HepG2 (cell line): ENCODE results near the gene FETUB. TPM values are rescaled to one million over a fixed set of nuclear protein-coding genes. Genes with fewer than 3 reads are reported as not detected.

Experiments
- ATAC-seq: fragments of 200-7000 bp; cut with Tn5 transposase; 3 replicates; pipeline ENCODE4 v1.9.1; 2020; ENCODE audit warnings: mild to moderate bottlenecking, moderate library complexity
- BruUV-seq: library from RNA; stranded (reverse); fragments of 400-500 nt; replicated peaks from 2 replicates; lab custom pipeline; 2021; lab: Mats Ljungman, UMichigan
- CTCF ChIA-PET: fragments of 300-600 bp; formaldehyde crosslinking; extraction: SDS; loops from one replicate; lab custom pipeline; 2021; ENCODE audit warnings: low total read pairs, inconsistent platforms, low intra/inter-chr PET ratio; lab: Yijun Ruan, JAX
- POLR2A ChIA-PET: fragments of 350-600 bp; sonication (Branson Sonifier 250); formaldehyde crosslinking; loops from one replicate; lab custom pipeline; 2020; ENCODE audit warnings: antibody characterized with exemption, inconsistent platforms; lab: Yijun Ruan, JAX
- DNase-seq: peaks from one replicate; pipeline ENCODE4 v3.0.0-alpha.2; 2015; ENCODE audit warnings: low spot score
- FAIRE-seq: peaks from 3 replicates; lab custom pipeline; 2011; peaks lifted over from hg19 to GRCh38; lab: Jason Lieb, UNC
- H2AFZ ChIP-seq: one replicate; pipeline ENCODE4 v1.6.1; 2011; ENCODE audit warnings: low read length, inconsistent platforms
- H3K27ac ChIP-seq: fragments of 300-600 bp; 3 replicates; pipeline ENCODE4 v1.8.0; 2011; ENCODE audit warnings: mixed run types, mild to moderate bottlenecking, mixed read lengths, low read length, inconsistent platforms; ENCODE audit not compliant: insufficient read depth; ENCODE audit errors: extremely low read length
- H3K27me3 ChIP-seq, 2 experiments: fragments of 200-600 bp in 1 of 2; 2 replicates in 1 of 2; 3 replicates in 1 of 2; pipeline versions ENCODE4 v1.6.0 to v1.8.0; 2011; ENCODE audit warnings: low read length in 2 of 2, mild to moderate bottlenecking in 2 of 2, moderate library complexity in 2 of 2, inconsistent platforms in 1 of 2; ENCODE audit not compliant: insufficient read depth in 2 of 2, control insufficient read depth in 1 of 2
- H3K36me3 ChIP-seq, 2 experiments: fragments of 200-600 bp in 1 of 2; replicated peaks in 1 of 2; 2 replicates in 1 of 2; 3 replicates in 1 of 2; pipeline versions ENCODE4 v1.5.1 to v1.8.0; 2011; ENCODE audit warnings: low read length in 2 of 2, inconsistent platforms in 1 of 2; ENCODE audit not compliant: insufficient read depth in 2 of 2, control insufficient read depth in 1 of 2
- H3K4me1 ChIP-seq: 2 replicates; pipeline ENCODE4 v1.5.1; 2012; ENCODE audit warnings: low read length, inconsistent platforms; ENCODE audit not compliant: insufficient read depth
- H3K4me2 ChIP-seq: 2 replicates; pipeline ENCODE4 v1.6.0; 2011; ENCODE audit warnings: low read depth, low read length, inconsistent platforms
- H3K4me3 ChIP-seq, 3 experiments: fragments of 200-600 bp in 1 of 3; sonication (generic), shearing (Covaris generic) in 1 of 3; replicated peaks in 1 of 3; 2 replicates each; pipeline ENCODE4 v1.5.1; 2011 to 2016; ENCODE audit warnings: low read length in 3 of 3, inconsistent platforms in 2 of 3, low read depth in 2 of 3, mild to moderate bottlenecking in 2 of 3, control low read depth in 1 of 3, mixed read lengths in 1 of 3; ENCODE audit not compliant: insufficient read depth in 1 of 3
- H3K79me2 ChIP-seq: one replicate; pipeline ENCODE4 v1.6.1; 2011; ENCODE audit warnings: low read length, inconsistent platforms; ENCODE audit not compliant: insufficient read depth
- H3K9ac ChIP-seq: 2 replicates; pipeline ENCODE4 v1.6.0; 2011; ENCODE audit warnings: mild to moderate bottlenecking, low read depth, low read length, inconsistent platforms; ENCODE audit not compliant: insufficient read depth
- H3K9me3 ChIP-seq: 2 replicates; pipeline ENCODE4 v1.5.1; 2012; ENCODE audit warnings: mild to moderate bottlenecking, low read length
- H4K20me1 ChIP-seq: 2 replicates; pipeline ENCODE4 v1.6.0; 2011; ENCODE audit warnings: inconsistent platforms, mild to moderate bottlenecking, low read length, moderate library complexity; ENCODE audit not compliant: insufficient read depth
- HNRNPL ChIP-seq: fragments of 200-400 bp; formaldehyde crosslinking; IDR thresholded peaks from 2 replicates; pipeline ENCODE4 v1.6.1; 2017; ENCODE audit warnings: mild to moderate bottlenecking, low read depth, low read length
- MAFF ChIP-seq: IDR thresholded peaks from 2 replicates; pipeline ENCODE4 v1.6.1; 2011; ENCODE audit warnings: low read depth, low read length, improper control_type of control experiment
- NFKBIZ ChIP-seq: IDR thresholded peaks from 2 replicates; pipeline ENCODE4 v1.6.1; 2018; ENCODE audit warnings: missing genetic modification reagents, missing compliant biosample characterization
- PAF1 ChIP-seq: IDR thresholded peaks from 2 replicates; pipeline ENCODE4 v1.6.1; 2016; ENCODE audit warnings: missing genetic modification reagents, missing compliant biosample characterization
- POLR2A ChIP-seq, 2 experiments: IDR thresholded peaks; 2 replicates each; pipeline ENCODE4 v1.6.1; 2011; ENCODE audit warnings: low read depth in 2 of 2, low read length in 2 of 2, mild to moderate bottlenecking in 1 of 2, moderate library complexity in 1 of 2; ENCODE audit not compliant: insufficient read depth in 1 of 2
- RARA ChIP-seq: IDR thresholded peaks from 2 replicates; pipeline ENCODE4 v1.6.1; 2016; ENCODE audit warnings: missing genetic modification reagents, missing compliant biosample characterization
- TCF12 ChIP-seq, 2 experiments: fragments of 450-650 bp in 1 of 2; sonication (generic) in 1 of 2; formaldehyde crosslinking in 1 of 2; IDR thresholded peaks; 2 replicates each; pipeline versions ENCODE4 v1.6.1 to v1.8.0; 2017 to 2022; ENCODE audit warnings: antibody characterized with exemption in 1 of 2, mild to moderate bottlenecking in 1 of 2, missing genetic modification reagents in 1 of 2, moderate library complexity in 1 of 2
- U2AF1 ChIP-seq: fragments of 200-400 bp; formaldehyde crosslinking; optimal IDR thresholded peaks from 2 replicates; pipeline ENCODE3; 2017; ENCODE audit warnings: mild to moderate bottlenecking, low read depth, low read length
- ZC3H13 ChIP-seq: sonication (generic); formaldehyde crosslinking; IDR thresholded peaks from 2 replicates; pipeline ENCODE4 v1.8.1; 2023; ENCODE audit warnings: mild to moderate bottlenecking, missing genetic modification reagents, moderate library complexity
- ZC3H4 ChIP-seq: sonication (generic); formaldehyde crosslinking; IDR thresholded peaks from 2 replicates; pipeline ENCODE4 v1.4.0; 2020; ENCODE audit warnings: missing genetic modification reagents, borderline replicate concordance
- ZNF850 ChIP-seq: sonication (generic); formaldehyde crosslinking; conservative IDR thresholded peaks from 2 replicates; pipeline ENCODE4 v1.9.0; 2021; ENCODE audit warnings: mild to moderate bottlenecking, missing genetic modification reagents
- WGBS: methylation state at CpG from one replicate; pipeline ENCODE4 v1.1.6; 2017; ENCODE audit warnings: low lambda C conversion rate; 5-methylcytosine and 5-hydroxymethylcytosine counted together
- in situ Hi-C: cut with HindIII; loops from 2 replicates; pipeline ENCODE4 v1.10.0; 2017; ENCODE audit warnings: low pct_unique_long_range_greater_than_20kb; ENCODE audit not compliant: extremely low pct_ligation_motif_present
- intact Hi-C: fragments of 100-400 bp; cut with micrococcal nuclease; formaldehyde crosslinking; loops from one replicate; pipeline ENCODE4 v1.10.0; 2022; ENCODE audit not compliant: unreplicated experiment
- polyA plus RNA-seq, 8 experiments: library from polyadenylated mRNA; depleted of rRNA in 3 of 8; stranded (reverse) in 7 of 8; unstranded in 1 of 8; fragments of >200 nt; fragmentation: Illumina TruSeq in 4 of 8; extraction: Trizol in 4 of 8; gene quantifications; 2 replicates each; pipeline versions ENCODE4 v1.2.1 to v1.2.3, GENCODE V29; 2011 to 2016; ENCODE audit warnings: low read depth in 4 of 8, missing spikeins in 1 of 8, mixed read lengths in 1 of 8; ENCODE audit not compliant: insufficient read depth in 1 of 8
- total RNA-seq, 5 experiments: library from RNA; depleted of rRNA; stranded (reverse); fragments of >200 nt; fragmentation: Illumina TruSeq; extraction: Trizol; gene quantifications; 2 replicates each; pipeline ENCODE4 v1.2.3, GENCODE V29; 2016; ENCODE audit warnings: low read depth in 1 of 5
- TF ChIP-seq, protein P1 (sequence below): sonication (generic); formaldehyde crosslinking; conservative IDR thresholded peaks from 2 replicates; pipeline ENCODE4 v1.4.0; 2020; ENCODE audit warnings: mild to moderate bottlenecking, missing genetic modification reagents, moderate library complexity
- TF ChIP-seq, protein P2 (sequence below): IDR thresholded peaks from 2 replicates; pipeline ENCODE4 v1.6.1; 2016; ENCODE audit warnings: low read depth, control low read depth
- TF ChIP-seq, protein P3 (sequence below): sonication (generic); formaldehyde crosslinking; IDR thresholded peaks from 2 replicates; pipeline ENCODE4 v1.4.0; 2020; ENCODE audit warnings: missing genetic modification reagents

FETUB gene
- total and polyA plus RNA-seq, 2 of the 13 experiments (the other 11 are each of a cell fraction or from before 2014, with no cell fraction given): 2.1 to 4.4 TPM

DNA sequence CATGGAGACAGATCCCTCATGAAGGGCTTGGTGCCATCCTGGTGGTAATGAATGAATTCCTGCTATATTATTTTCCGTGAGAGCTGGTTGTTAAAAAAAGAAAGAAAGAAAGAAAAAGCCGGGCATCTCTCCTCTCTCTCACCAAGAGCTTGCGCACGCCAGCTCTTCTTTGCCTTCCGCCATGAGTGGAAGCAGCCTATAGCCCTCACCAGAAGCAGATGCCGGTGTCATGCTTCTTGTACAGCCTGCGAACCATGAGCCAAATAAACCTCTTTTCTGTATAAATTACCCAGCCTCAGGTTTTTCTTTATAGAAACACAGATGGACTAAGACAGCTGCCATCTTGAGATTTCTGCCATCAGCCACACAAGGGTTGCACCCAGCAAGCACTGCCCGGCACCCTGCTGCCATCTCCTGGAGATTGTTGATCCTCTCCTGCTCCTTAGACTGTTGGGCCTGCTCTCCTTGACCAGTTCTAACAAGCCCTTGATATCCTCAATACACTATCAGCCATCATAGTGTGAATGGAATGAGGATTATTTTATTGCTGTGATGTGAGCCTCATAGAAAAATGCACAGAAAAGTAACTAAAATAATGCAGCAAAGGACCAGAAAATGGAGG lies 30.8 kb upstream of the FETUB start (continued):
- TF ChIP-seq NFKBIZ (CRISPR knock-in tag): no peak
- TF ChIP-seq, protein P1, sequence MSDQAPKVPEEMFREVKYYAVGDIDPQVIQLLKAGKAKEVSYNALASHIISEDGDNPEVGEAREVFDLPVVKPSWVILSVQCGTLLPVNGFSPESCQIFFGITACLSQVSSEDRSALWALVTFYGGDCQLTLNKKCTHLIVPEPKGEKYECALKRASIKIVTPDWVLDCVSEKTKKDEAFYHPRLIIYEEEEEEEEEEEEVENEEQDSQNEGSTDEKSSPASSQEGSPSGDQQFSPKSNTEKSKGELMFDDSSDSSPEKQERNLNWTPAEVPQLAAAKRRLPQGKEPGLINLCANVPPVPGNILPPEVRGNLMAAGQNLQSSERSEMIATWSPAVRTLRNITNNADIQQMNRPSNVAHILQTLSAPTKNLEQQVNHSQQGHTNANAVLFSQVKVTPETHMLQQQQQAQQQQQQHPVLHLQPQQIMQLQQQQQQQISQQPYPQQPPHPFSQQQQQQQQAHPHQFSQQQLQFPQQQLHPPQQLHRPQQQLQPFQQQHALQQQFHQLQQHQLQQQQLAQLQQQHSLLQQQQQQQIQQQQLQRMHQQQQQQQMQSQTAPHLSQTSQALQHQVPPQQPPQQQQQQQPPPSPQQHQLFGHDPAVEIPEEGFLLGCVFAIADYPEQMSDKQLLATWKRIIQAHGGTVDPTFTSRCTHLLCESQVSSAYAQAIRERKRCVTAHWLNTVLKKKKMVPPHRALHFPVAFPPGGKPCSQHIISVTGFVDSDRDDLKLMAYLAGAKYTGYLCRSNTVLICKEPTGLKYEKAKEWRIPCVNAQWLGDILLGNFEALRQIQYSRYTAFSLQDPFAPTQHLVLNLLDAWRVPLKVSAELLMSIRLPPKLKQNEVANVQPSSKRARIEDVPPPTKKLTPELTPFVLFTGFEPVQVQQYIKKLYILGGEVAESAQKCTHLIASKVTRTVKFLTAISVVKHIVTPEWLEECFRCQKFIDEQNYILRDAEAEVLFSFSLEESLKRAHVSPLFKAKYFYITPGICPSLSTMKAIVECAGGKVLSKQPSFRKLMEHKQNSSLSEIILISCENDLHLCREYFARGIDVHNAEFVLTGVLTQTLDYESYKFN (CRISPR knock-in tag): no peak
- TF ChIP-seq, all 625 proteins: peak for 11

- POLR2A ChIA-PET: interaction anchor here (0.6 to 27.1 kb wide), 8 partner anchors 9 to 209 kb away, joined by 3 to 854 read pairs (median 3); partner anchors contain the start of genes DNAJB11 and TBCCD1
- no peaks in the 10 kb centered on the region; a peak in 1 of 5 replicates for H3K27me3 ChIP-seq
- BruUV-seq: TSS peak; percentile 99
- peak overlapping the region; percentile 93 for H3K27ac ChIP-seq
- H3K4me2 ChIP-seq: peak overlapping the region; percentile 92
- H3K79me2 ChIP-seq: peaks cover 31% of the 10 kb centered on the region
- H3K36me3 ChIP-seq: peaks cover 8 to 26% of the 10 kb centered on the region in 2 experiments
- CTCF ChIA-PET: interaction anchor here (1.0 kb wide), 1 partner anchor 13 kb away, joined by 3 read pairs; no protein-coding TSS in a partner anchor
- H3K4me1 ChIP-seq: peaks cover 96% of the 10 kb centered on the region
- DNase-seq (no peak), ATAC-seq (peak; percentile 3; the same call in 2 of the 3 replicates), FAIRE-seq (no peak)
- in situ Hi-C loops: loop anchor here (10.0 kb wide), 1 partner anchor 143 kb away; no protein-coding TSS in a partner anchor
- H2AFZ ChIP-seq: no peak overlapping the region
- no peaks in the 10 kb centered on the region for H3K9me3 ChIP-seq
- intact Hi-C loops: loop anchor here (2.0 kb wide), 2 partner anchors 13 to 41 kb away; partner anchors contain the start of gene DNAJB11
- H3K4me3 ChIP-seq: peak overlapping the region in 2 of 3 experiments; percentile 26 to 76; a peak in 3 of 6 replicates
- peaks cover 28% of the 10 kb centered on the region for H4K20me1 ChIP-seq
- peak overlapping the region; percentile 86 for H3K9ac ChIP-seq
- WGBS: 48% methylated on average over 4 of the region's 5 CpGs
- TF ChIP-seq ZC3H13 (CRISPR knock-in tag): no peak
- TF ChIP-seq MAFF: peak; percentile 98
- TF ChIP-seq ZNF850 (CRISPR knock-in tag): 0 out of 2 replicates have a peak, but pooled peaks have one; percentile 11
- TF ChIP-seq, protein P2, sequence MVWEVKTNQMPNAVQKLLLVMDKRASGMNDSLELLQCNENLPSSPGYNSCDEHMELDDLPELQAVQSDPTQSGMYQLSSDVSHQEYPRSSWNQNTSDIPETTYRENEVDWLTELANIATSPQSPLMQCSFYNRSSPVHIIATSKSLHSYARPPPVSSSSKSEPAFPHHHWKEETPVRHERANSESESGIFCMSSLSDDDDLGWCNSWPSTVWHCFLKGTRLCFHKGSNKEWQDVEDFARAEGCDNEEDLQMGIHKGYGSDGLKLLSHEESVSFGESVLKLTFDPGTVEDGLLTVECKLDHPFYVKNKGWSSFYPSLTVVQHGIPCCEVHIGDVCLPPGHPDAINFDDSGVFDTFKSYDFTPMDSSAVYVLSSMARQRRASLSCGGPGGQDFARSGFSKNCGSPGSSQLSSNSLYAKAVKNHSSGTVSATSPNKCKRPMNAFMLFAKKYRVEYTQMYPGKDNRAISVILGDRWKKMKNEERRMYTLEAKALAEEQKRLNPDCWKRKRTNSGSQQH: 0 out of 2 replicates have a peak, but pooled peaks have one; percentile 5
- TF ChIP-seq U2AF1: no peak
- no peak for TF ChIP-seq RARA (CRISPR knock-in tag)
- TF ChIP-seq POLR2A (IDR thresholded peaks at IDR 0.05; ENCODE audit: insufficient read depth in 1 of 2, low read depth in 2 of 2, low read length in 2 of 2): peak in 1 of 2 experiments; percentile 24; a peak in 1 of 4 replicates
- TF ChIP-seq, protein P3, sequence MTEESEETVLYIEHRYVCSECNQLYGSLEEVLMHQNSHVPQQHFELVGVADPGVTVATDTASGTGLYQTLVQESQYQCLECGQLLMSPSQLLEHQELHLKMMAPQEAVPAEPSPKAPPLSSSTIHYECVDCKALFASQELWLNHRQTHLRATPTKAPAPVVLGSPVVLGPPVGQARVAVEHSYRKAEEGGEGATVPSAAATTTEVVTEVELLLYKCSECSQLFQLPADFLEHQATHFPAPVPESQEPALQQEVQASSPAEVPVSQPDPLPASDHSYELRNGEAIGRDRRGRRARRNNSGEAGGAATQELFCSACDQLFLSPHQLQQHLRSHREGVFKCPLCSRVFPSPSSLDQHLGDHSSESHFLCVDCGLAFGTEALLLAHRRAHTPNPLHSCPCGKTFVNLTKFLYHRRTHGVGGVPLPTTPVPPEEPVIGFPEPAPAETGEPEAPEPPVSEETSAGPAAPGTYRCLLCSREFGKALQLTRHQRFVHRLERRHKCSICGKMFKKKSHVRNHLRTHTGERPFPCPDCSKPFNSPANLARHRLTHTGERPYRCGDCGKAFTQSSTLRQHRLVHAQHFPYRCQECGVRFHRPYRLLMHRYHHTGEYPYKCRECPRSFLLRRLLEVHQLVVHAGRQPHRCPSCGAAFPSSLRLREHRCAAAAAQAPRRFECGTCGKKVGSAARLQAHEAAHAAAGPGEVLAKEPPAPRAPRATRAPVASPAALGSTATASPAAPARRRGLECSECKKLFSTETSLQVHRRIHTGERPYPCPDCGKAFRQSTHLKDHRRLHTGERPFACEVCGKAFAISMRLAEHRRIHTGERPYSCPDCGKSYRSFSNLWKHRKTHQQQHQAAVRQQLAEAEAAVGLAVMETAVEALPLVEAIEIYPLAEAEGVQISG (CRISPR knock-in tag): no peak
- TF ChIP-seq HNRNPL: 0 out of 2 replicates have a peak, but pooled peaks have one; percentile 32
- TF ChIP-seq PAF1 (CRISPR knock-in tag): no peak
- TF ChIP-seq ZC3H4 (CRISPR knock-in tag): 0 out of 2 replicates have a peak, but pooled peaks have one; percentile 35
- no peak for TF ChIP-seq TCF12 (IDR thresholded peaks at IDR 0.05)
- TF ChIP-seq TCF12 (CRISPR knock-in tag; IDR thresholded peaks at IDR 0.05): no peak
Measured at GRCh38 chr3:186612065-186612464, 28.1 kb upstream of the FETUB start.
